Urothelium cell line (cell line): ENCODE measurements around the gene EIF4E2.
"Not testable (repeated sequence)": the region's sequence is repeated elsewhere in the genome, so short reads cannot be mapped to it uniquely, and the experiment has no call there.

Experiments
- DNase-seq: peaks from one replicate; pipeline ENCODE4 v3.0.0; 2011; ENCODE audit warnings: low spot score, mixed read lengths
- FAIRE-seq: peaks from 2 replicates; lab custom pipeline; 2011; peaks lifted over from hg19 to GRCh38; lab: Jason Lieb, UNC

Gene EIF4E2

DNA sequence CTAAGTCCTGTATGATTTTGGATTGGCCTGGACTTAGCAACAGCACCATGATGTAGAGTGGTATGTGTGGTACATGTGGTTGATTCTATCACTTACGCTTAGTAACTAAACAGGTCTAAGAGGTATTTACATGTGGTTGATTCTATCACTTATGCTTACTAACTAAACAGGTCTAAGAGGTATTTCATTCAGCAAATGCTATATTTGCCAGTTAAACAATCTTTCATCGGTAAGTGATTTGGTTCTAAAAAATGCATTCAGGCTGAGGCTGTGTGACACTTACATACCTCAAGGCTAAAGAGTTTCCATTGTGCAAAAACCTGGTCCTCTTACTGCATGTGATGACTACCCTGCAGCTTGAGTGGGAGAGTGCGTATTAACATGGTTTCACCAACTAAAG, 13.1 kb downstream of the EIF4E2 start:
- DNase-seq (no peak), FAIRE-seq (no peak)

- DNase-seq (no peak), FAIRE-seq (no peak)
These were observed 17.2 kb downstream of the EIF4E2 start for GRCh38 chr2:232567721-232568120.

DNA sequence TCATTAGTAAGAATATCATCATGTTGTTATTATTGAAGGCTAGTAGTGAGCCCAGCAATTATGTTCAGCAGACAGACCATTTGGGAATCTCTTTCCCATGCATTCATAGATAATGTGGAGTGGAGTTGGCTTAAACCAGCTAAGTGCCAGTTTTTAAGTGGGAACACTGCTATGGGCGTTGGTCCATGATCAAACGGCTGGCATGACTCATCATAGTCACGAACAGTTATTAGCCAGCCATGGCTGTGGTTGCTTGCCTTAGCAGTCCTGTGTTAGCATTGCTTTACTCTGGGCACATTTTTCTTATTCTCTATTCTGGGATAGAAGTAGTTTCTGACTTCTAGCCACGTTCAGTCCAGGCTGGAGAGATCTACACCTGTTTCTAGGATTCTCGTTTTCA, 17.7 kb downstream of the EIF4E2 start:
- FAIRE-seq = no peak
- no peak for DNase-seq

GRCh38 chr2:232569541-232569940, 19.1 kb downstream of the EIF4E2 start:
- FAIRE-seq = no peak
- DNase-seq = no peak

GRCh38 chr2:232570481-232570880, 20.0 kb downstream of the EIF4E2 start:
- not testable (repeated sequence) for DNase-seq, FAIRE-seq

DNA sequence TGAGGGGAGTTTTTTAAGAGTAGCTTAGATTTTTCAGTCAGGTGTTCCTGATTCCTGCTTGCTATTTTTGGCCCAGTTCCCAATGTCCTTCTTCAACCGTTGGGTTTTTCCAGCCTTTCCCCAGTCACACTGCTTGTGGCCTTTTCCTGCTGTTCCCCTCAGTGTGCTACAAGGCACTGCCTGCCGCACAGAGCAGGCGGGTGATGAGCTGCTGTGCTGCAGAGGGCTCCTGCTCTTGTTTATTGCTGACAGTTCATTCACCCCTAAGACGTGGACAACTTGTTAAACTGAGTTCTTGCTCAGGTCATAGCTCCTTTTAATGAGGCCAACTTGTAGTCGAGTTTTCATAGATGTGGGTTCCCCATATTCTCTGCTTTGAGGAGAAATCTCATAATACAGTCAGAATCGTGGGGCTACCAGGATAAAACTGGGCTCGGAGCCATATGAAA, 20.6 kb downstream of the EIF4E2 start:
- FAIRE-seq = no peak

GRCh38 chr2:232573042-232573441, 22.6 kb downstream of the EIF4E2 start:
- DNase-seq (no peak), FAIRE-seq (no peak)

More for the DNA sequence above, 20.6 kb downstream of the EIF4E2 start:
- no peak for DNase-seq

DNA sequence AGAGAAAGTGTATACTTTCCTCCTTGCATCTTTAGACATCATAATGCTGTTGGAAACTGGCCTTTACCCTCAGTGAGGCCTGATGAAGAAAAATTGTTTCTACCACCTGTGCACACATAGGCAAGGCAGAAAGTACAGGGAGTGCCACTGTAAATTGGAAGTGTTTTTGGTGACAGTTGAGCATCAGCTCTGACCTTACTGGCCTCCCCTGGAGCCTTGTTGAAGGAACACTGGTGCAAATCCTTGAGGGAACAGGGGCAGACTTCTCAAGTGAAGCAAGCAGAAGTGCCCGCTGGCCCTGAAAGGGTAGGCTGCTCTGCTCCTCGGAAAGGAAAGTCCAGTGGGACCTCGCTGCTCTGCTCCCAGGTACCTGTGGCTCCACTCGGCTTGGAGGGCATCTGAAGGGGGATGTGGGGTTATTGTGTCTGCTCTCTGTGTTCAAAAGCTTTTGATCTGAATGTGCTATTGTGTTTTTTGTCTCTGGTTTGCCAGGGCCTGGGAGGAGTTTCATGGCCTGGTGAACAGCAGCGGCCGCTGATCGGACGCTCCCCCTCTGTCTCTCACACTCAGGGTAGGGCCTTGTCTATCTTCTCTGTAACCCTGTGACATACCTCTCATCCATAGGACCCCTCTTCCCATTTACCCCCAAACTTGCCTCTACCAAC, 23.4 kb downstream of the EIF4E2 start:
- FAIRE-seq = no peak
- no peak for DNase-seq

DNA sequence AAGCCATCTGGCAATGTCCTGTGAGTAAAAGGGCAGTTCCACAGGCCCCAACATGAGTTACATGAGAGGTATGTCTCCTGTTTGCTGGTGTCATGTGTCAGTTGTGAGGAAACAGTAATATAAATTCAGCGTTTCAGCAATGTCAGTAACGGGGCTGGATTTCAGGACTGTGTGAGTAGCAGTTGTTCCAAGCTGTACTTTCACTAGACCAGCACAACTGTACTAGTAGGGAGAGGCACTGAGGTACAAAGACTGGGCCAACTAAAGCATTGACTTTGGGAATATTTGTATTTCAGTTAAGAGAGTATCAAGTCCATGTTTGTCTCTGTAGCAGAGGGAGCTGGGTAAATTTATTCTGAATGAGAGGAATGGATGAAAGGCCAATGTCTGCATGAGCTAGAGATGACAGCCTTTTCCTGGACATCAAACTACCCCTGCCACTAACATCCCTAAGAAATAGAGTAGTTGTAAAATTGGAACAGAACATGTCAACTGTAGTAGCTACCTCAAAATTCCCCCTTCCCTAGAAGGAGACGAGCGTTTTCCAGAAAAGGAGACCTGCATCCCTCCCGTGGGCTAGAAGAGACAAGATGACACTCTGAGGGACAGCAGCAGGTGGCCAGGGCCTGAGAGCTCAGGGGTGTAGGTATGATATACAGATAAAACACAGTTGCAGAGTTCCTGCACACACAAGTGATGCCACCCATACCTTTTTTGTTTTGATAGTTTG, 24.4 kb downstream of the EIF4E2 start:
- no peak for DNase-seq
- no peak for FAIRE-seq

DNA sequence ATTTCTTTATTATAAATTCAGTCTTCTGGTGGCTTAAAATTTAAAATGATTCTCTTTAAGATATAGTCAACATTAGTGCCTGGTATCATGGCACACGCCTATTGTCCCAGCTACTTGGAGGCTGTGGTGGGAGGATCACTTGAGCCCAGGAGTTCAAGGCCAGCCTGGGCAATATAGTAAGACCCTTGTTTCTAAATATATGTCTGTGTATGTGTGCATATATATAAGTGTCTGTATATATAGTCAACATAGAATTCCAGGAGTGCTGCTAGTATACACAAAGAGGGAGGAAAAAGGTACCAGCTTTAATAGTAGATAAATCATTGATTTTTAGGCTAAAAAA, 24.9 kb downstream of the EIF4E2 start:
- DNase-seq (no peak), FAIRE-seq (no peak)

DNA sequence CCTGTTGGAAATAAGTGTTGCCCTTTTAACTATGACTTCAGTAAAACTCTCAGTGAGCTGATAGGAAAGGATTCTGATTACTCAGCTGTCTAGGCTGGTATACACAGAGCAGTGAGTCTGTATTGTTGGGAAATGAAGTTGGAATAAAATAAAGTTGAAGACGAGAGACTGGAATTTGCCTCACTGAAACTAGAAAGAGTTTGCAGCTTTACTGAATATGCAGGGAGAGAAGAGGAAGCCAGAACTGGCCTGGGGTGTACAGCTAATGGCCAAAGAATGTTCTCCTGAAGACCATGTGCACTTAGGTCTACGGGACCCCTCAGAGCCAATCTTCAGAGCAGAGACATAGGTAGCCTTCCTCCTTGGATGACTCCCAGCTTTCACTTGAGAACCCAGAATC, 26.5 kb downstream of the EIF4E2 start:
- FAIRE-seq (no peak), DNase-seq (no peak)

DNA sequence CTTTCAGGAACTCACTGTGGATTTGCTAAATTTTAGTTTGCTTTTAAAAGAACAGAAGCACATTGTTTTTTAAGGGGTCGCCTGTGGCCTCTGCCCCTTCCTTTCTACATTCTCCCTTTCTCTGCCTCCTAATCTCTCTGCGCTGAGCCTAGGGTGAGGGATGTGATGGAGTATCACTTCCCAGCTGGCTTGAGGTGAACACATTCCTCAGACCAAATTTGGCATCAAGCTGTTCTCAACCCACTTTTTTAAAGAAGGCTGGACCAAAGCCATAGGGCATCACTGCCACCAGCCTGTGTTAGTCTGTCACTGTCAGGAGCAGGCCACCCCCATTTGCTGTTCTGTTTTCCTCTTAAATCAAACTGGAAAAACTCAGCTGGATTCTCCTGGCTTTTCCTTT, 27.4 kb downstream of the EIF4E2 start:
- FAIRE-seq = no peak
- DNase-seq = no peak

GRCh38 chr2:232578626-232579025, 28.1 kb downstream of the EIF4E2 start:
- no peak for DNase-seq

GRCh38 chr2:232580648-232580981, 30.1 kb downstream of the EIF4E2 start:
- DNase-seq (no peak), FAIRE-seq (no peak)

More at GRCh38 chr2:232578626-232579025, 28.1 kb downstream of the EIF4E2 start:
- FAIRE-seq = no peak

DNA sequence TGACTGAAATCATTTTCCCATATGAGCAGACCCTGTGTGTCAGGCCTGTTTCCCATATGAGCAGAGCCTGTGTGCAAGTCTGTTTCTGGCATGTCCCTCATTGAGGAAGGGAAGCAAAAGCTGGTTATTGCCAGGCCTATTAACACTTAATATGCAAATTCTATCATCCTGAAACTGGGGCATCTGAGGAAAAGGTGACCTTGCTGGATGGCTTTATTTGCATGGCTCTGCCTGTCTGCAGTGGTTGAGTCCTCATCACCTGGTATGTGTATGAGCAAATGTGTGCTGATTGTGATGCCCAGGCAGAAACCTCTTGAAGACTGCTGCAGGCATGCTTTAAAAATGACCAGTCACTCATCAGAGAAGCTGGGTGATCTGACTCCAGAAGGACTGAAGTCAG, 31.2 kb downstream of the EIF4E2 start:
- DNase-seq (no peak), FAIRE-seq (no peak)

- FAIRE-seq = no peak
- DNase-seq = no peak
These were observed 33.7 kb downstream of the EIF4E2 start for GRCh38 chr2:232584238-232584637.

- FAIRE-seq (no peak), DNase-seq (no peak)
These were observed 36.5 kb downstream of the EIF4E2 start for GRCh38 chr2:232586943-232587505.

DNA sequence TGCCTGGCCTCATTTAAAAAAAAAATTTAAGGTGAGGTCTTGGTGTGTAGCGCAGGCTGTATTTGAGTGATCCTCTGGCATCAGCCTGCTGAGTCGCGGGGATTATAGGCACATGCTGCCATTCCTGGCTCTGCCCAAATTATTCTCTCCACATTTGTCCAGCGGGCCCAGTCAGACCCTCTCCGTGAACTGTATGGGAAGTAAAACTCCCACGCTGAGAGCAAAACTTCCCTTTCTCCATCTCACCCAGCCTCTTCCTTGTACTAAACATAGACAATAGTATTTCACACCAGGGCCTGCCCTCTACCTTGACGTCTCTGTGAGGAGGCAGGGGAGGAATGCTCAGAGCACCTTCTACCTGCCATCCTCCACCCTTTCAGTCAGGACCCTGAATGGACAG, 37.0 kb downstream of the EIF4E2 start:
- no peak for FAIRE-seq
- no peak for DNase-seq

DNA sequence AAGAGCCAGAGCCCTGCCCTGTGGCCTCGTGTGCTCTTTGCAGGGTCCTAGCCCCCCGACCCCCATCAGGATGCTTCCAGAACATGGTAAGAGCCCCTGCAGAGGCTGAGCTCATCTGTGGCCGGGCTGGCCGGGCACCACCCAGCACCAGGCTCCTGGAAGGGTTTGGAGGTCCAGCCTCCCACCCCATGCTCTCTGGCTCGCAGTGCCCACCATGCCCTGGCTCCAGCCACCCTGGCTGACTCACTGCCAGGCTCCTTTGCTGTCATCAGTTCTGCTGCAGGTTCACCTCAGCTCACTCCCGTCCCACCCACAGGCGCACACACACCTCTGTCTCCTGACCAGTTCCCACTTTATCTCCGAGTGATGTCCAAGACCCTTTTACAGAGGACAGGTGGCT, 37.5 kb downstream of the EIF4E2 start:
- FAIRE-seq (no peak), DNase-seq (no peak)

DNA sequence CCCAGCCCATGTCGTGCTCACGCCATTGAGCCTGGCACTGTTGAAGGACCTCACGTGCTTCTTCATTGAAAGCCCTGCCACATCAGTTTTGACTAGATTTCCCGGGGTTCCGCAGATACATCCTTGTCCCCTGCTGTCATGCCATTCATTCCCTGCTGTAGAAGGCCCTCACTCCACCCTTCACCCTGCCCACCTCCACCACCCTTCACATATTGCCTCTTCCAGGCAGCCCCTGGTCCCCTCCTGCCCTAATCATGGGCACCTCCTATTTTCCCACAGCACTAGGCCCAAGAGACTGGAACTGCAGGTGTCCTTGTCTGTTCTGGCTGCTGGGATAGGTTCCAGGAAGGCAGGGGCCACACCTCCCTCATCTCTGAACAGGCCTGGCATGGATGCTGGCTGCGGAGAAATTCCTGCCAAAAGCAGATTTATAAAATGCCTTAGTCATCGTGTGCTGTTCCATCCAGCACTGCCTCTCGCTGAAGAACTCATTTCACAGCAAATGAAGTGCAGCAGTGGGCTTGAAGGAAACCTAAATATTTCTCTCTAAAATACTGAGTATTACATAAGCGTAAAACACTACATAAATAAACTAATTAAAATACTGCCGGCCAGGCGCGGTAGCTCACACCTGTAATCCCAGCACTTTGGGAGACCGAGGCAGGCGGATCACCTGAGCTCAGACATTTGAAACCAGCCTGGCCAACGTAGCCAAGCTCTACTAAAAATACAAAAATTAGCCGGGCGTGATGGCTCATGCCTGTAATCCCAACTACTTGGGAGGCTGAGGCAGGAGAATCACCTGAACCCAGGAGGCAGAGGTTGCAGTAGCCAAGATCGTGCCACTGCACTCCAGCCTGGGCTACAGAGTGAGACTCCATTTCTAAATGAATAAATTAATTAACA, 38.4 kb downstream of the EIF4E2 start:
- DNase-seq (peak; percentile 78), FAIRE-seq (peak; percentile 77)

DNA sequence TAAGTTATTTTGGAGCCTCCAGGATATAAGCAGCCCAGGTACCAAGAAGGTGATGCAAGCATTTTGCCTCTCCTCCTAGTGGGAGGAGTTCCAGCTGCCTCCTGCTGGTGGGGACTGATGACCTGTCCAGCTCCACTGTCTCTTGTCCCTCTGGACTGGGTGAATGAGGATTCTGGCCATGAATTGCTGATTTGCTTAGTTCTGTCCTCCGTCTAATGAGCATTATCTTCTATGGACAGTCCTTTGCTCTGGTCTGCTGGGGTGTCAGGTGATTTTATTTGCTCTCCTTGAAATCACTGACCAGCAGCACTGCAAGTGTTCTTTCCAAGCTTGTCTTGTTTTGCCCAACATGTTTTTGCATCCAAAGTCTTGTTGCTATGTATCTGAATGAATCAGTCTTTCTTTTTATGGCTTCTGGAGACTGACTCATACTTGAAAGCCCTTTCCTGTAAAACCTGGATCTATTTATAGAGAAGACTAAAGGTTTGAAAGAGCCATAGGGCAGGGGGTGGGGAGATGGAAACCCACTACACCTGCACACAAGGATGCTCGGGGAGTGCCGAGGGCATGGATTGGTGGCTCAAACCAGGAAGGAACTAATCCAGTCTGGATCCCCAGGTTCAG, 42.4 kb downstream of the EIF4E2 start:
- DNase-seq (peak; percentile 75), FAIRE-seq (no peak)
